GM19468 (cell line): ENCODE measurements around the gene PROSER3.

ENCODE experiments used
- ATAC-seq: cut with Tn5 transposase; IDR thresholded peaks from one replicate; pipeline ENCODE4 v1.9.1; 2021; ENCODE audit warnings: mild to moderate bottlenecking, moderate library complexity, moderate number of reproducible peaks; ENCODE audit not compliant: unreplicated experiment; ENCODE audit errors: extremely low read depth

Gene PROSER3

GRCh38 chr19:35757749-35758608 lies at the start of gene PROSER3:
TSS of gene PROSER3 (plus strand) at chr19:35758176. CDS start at chr19:35758216, 40 bp downstream.
- peak; percentile 98 for ATAC-seq

DNA sequence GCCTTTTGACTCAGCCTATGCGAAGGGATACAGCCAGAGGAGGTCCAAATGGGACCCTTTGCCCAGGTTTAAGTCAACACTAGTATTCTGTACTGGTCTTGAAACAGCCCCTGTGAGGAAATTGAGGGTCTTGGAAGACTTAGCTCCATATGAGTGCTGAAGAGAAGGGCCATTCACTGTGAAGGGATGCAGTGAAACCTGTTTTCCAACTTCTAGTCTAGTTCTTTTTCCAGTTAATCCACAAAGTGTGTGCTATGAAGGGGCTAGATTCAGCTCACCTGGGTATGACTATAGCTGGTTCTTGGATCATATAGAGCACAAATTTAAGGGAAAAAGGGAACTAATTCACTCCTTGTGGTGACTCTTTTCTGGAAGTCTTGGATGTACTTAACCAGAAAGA lies 49.6 kb upstream of the PROSER3 start:
- ATAC-seq, result no peak

DNA sequence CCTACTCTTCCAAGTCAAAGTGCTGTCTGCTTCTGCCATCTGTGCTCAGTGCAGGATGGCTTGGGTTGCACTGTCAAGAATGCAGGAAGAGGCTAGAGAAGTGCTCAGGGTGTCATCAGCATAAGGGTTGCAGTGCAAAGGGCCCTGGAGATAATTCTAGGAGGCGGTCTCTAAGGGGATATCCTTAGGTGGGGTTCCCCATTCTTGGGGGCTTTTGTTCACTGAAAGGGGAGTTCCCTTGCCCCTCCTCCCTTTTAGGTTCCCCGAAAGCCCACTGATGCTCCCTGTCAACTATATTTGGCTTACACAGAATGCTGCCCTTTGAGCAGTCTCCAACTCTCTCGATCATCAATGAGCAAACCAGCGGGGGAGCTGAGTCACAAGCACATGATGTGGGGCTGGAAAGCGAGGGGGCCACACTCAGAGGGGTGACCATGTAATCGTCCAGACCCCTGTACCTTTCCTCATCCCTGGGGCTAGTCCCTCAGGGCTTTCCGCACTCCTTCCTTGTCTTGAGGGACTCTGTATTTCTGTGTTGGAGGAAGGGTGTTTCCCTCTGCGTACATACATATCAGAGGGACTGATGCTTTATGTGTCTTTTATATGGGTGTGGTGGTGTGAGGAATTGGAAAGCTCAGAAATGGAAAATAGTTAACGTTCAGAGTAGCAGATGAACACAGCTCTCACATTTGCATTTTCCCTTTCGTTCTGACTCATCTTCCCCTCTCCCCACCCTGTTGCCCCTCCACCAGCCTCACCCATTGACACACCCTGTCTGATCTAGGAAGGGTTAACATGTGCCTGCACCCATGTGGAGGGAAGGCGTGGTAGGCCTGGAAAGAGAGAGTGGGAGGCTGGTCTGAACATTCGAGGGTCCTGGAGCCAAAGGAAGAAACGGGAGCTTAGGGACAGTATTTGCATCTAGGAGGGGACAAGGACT lies 46.9 kb upstream of the PROSER3 start:
- ATAC-seq, result no peak

DNA sequence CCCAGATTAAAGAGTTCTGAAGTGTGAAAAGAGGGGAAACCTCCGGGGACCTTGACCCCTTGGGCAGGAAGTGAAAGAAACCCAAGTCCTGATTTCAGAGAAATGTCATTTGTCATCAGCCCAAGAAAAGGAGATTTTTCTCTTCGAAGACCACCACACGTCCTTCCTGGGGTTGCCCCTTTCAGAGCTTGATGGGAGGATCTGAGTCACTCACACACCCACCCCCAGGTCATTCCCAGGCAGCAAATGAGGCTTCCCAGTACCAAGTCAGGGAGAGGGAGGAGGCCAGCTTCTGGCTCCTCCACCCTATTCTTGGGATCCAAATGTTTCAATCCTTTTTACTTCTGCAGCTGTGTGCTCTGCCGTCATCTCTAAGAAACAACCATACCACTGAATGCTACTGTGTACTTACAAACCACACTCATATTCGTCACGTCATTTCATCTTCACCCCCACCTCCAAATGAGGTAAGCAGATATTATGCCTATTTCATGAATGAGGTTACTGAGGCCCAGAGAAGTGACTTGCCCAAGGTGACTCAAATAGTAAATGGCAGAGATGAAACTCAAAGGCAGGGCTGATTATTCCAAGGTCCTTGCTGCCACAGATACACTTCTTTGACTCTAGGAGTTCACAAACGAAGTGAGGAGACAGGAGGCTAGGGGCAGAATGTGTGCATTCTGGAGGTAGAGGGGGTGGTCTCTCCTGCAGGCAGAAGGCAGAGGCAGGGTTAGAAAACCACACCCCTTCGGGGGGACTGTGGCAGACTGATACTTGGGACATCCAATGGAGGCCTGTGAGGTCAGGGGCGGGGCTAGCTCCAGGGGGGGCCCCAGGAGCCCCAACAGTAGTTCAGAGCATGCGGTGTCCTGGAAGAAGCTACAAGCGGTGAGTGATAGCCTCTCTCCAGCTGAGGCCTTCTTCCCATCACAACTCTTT lies 45.1 kb upstream of the PROSER3 start:
- no peak for ATAC-seq

- no peak for ATAC-seq
Observed at GRCh38 chr19:35713506-35713850, 44.5 kb upstream of the PROSER3 start.

DNA sequence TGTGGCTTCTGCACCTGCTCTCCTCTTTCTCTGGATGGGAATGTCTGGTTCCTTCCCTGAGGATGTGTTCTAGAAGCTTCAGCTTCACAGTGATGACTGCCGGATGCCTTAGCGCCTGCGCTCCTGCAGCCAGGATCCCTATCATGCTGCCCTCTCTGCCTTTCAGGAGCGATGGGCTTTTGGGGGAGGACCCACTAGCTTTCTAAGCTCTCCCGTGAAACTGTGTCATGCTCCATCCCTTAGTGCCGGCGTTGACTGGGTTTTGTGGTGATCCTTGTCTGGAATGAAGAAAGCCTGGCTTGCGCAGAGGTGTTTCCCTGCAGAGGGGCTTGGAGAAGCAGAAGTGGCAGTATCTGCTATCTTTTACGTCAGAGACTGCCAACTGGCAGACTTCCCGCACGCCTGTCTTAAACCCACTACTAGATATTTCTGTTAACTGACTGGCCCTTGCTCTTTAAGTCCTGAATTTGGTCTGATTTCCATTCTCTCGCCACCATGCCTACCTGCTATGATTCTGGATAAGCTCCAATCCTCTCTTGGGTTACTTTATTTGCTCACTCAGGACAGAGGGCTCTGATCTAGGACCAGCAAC lies 44.0 kb upstream of the PROSER3 start:
- no peak for ATAC-seq

DNA sequence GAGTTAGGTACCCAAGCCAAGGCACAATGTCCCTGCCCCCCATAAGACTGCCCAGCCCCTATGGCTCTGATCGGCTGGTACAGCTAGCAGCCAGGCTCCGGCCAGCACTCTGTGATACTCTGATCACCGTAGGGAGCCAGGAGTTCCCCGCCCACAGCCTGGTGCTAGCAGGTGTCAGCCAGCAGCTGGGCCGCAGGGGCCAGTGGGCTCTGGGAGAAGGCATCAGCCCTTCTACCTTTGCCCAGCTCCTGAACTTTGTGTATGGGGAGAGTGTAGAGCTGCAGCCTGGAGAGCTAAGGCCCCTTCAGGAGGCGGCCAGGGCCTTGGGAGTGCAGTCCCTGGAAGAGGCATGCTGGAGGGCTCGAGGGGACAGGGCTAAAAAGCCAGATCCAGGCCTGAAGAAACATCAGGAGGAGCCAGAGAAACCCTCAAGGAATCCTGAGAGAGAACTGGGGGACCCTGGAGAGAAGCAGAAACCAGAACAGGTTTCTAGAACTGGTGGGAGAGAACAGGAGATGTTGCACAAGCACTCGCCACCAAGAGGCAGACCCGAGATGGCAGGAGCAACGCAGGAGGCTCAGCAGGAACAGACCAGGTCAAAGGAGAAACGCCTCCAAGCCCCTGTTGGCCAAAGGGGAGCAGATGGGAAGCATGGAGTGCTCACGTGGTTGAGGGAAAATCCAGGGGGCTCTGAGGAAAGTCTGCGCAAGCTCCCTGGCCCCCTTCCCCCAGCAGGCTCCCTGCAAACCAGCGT lies 43.2 kb upstream of the PROSER3 start:
- no peak for ATAC-seq

- ATAC-seq, result no peak
Observed at GRCh38 chr19:35715355-35715809, 42.6 kb upstream of the PROSER3 start.

DNA sequence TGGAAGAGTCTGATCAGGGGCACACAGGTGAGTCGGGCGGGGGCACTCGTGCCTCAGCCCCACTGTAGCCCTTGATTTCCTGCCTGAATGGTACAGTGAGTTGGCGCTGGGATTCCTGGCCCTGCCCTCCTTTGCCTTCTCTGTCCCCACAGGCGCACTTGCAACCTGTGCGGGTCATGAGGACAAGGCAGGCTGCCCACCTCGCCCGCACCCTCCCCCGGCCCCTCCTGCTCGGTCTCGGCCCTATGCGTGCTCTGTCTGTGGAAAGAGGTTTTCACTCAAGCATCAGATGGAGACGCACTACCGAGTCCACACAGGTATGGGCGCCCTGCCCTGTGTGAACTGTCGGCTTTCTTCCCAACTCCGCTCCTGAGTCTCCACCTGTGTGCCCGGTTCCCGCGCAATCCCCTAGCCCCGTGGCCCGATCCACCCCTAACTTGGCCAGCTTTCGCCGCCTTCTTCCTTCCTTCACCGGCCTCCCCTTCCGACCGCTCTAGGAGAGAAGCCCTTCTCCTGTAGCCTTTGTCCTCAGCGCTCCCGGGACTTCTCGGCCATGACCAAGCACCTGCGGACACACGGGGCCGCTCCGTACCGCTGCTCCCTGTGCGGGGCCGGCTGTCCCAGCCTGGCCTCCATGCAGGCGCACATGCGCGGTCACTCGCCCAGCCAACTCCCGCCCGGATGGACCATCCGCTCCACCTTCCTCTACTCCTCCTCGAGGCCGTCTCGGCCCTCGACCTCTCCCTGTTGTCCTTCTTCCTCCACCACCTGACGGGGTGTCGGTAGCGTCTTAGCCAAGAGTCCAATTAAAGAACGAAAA lies 41.8 kb upstream of the PROSER3 start:
- no peak for ATAC-seq

DNA sequence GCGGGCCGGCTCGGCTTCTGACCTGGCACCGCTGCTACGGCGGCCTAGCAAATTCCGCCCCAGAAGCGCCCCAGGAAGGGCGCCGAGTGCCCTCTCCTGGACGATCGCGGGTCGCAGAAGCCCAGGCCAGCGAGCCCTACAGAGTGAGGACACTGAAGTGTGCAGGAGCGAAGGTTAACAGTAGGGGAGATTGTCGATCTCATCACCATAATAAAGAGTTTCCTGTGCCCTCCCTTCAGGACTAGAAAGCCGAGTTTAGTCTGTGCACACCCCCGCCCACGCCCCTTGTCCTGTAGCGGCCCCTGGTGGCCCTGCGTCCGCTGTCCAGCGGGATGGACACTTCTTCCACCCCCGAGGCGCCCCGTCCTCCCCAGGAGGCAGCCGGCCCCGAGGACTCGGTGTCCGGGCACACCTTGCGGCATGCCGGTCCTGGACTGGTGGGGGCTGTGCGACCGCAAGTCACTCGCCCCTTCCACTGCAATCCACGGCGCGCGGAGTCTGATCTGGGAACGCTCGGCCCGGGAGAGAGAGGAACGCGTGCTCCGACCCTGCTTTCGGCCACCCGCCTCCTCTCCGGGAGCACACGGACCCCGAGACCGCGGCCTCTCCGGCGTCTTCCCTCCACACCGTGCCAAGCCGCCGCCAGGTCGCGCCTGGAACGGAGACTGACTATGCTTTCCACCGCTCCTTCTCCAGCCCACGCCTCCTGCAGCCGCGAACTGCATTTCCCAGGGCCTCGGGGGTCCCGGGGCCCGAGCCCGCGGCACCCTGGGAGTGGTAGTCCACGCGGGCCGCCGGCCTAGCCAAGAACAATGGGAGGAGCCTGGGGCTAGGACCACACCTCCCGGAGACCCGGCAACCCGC lies 40.9 kb upstream of the PROSER3 start:
- peak; percentile 59 for ATAC-seq

GRCh38 chr19:35717665-35718344 lies 40.2 kb upstream of the PROSER3 start, which contains the start of gene KMT2B:
TSS of gene KMT2B (plus strand) at chr19:35718003. CDS start at chr19:35718019, 16 bp downstream.
- ATAC-seq, result no peak

GRCh38 chr19:35718345-35719041 lies 39.5 kb upstream of the PROSER3 start:
- ATAC-seq, result no peak

GRCh38 chr19:35719402-35720162 lies 38.4 kb upstream of the PROSER3 start:
- no peak for ATAC-seq

DNA sequence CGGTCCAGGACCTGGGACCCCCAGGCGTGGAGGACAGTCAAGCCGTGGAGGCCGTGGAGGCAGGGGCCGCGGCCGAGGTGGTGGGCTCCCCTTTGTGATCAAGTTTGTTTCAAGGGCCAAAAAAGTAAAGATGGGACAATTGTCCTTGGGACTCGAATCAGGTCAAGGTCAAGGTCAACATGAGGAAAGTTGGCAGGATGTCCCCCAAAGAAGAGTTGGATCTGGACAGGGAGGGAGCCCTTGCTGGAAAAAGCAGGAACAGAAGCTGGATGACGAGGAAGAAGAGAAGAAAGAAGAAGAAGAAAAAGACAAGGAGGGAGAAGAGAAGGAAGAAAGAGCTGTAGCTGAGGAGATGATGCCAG lies 37.8 kb upstream of the PROSER3 start:
- no peak for ATAC-seq

DNA sequence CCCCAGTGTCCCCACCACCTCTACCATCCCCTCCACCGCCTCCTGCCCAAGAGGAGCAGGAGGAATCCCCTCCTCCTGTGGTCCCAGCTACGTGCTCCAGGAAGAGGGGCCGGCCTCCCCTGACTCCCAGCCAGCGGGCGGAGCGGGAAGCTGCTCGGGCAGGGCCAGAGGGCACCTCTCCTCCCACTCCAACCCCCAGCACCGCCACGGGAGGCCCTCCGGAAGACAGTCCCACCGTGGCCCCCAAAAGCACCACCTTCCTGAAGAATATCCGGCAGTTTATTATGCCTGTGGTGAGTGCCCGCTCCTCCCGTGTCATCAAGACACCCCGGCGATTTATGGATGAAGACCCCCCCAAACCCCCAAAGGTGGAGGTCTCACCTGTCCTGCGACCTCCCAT lies 37.3 kb upstream of the PROSER3 start:
- no peak for ATAC-seq
